Activated CD8-positive, alpha-beta memory T cell treated with anti-CD3 and anti-CD28 coated beads, Interleukin-2, amount 50 U/mL, for 1 hour (primary cell): Measurements from ENCODE around the gene MTMR6.

Source experiments
- DNase-seq: peaks from one replicate; pipeline ENCODE4 v3.0.0-alpha.2; 2020; ENCODE audit errors: extremely low read depth

The MTMR6 gene

DNA sequence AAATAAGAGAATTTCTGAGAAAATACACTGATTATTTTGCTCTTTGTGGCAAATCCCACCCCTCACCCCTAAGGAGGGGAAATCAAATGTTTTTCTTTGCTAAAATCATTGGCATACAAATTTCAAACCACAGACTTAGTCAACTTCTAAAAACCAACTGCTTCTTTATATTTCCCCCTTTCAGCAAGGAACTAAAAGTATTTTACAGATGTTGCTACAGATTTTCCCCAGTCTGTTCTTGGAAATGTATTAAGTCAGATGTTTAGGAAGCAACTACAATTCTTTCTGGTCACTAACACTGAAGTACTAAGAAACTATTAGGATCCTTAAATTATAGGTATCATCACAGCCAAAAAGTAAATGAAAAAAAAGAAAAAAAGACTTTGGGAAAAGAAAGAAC lies 6.9 kb downstream of the MTMR6 start:
- DNase-seq, result no peak

DNA sequence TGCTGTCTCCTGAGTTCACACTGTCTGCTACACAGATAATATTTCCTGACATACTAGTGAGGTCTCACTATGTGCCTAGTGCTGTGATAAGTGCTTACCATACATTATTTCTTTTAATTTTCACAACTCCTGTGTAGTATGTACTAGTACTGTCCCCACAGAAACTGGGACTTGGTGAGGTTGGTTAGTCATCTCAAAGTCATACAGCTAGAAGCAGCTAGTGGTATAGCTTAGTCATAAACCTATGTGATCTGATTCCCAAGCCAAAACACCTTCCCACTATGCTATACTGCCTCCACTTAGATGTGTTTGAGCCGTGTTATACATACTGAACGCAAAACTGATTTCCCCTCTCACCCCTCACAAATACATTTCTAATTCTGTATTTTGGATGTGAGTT lies 10.5 kb downstream of the MTMR6 start:
- DNase-seq, result no peak

DNA sequence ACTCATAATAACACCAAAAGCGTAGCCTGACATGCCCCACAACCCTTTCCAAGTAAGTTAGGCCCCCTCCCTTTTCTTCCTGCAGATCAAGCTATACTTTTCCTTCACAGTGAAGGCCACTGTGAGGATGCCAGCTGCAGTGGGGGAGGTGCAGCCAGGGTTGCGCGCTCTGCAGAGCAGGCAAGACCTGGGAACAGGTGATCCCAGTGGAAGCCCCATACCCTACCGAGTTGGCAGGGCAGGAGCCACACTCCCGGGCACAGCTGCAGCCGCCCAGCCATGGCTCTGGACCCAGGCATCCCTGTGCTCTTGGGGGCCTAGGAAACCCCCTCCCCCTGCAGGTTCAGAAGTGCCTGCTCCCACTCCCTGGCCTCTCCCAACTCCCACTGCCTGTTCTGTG lies 18.7 kb downstream of the MTMR6 start:
- DNase-seq, result no peak

DNA sequence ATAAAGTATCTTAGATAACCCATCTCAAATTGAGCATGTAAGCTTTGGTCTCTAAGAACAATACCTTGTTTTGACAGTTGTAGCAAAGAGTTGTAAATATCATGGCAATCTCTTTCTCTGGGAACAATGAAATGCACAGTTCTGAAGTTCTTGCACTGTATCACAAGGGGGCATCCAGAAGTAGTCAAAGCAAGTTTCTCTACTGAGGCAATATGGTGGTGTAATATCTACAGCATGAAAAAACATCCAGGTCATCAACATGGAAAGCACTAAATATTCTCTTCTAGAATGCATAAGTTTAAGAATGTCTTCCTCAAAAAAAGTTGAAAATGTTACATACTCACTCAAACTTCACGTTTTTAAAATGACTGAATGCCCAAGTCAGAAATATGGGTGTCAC lies 19.6 kb downstream of the MTMR6 start:
- no peak for DNase-seq

DNA sequence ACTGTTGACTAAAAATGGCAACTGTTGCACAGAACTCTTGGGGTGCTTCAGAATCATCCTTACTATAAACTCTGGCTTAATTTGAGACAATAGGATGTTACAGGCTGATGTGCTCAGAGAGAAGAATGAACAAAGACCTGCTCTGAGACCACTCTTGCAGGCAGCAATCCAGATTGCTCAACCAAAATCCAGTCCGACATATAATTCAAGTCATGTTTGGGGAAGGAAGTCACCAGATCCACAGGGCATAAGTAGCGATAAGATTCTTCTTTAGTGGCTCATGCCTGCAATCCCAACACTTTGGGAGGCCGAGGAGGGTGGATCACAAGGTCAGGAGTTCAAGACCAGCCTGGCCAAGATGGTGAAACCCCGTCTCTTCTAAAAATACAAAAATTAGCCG lies 20.6 kb downstream of the MTMR6 start:
- no peak for DNase-seq

DNA sequence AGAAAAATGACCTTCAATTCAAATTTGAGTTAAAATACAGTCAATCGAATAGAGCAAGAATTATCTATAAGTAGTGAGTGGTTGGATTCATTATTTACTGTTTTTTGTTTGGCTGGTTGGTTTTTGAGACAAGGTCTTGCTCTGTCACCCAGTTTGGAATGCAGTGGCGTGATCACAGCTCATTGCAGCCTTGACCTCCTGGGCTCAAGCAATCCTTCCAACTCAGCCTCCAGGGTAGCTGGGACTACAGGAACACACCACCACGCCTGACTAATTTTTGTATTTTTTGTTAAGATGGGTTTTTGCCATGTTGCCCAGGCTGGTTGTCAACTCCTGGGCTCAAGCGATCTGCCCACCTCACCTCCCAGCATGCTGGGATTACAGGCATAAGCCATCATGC lies 25.0 kb downstream of the MTMR6 start:
- no peak for DNase-seq

DNA sequence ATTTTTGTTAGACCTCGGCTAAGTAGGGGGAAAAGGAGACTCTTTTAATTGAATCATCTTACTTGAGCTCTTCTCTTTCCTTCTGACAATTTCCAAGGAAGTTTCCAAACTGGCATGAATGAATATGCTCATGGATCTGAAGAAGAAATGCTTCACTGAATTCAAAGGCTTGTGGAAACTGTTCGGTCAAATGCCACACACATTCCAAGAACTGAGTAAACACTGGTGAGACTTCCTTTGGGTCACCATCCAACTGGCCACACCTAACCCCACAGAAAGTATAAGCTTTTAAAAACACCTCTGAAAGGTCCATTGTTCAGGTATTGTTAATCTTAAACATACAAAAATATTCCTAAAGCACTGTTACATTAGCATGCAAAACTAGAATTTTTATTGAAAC lies 33.6 kb downstream of the MTMR6 start:
- no peak for DNase-seq

DNA sequence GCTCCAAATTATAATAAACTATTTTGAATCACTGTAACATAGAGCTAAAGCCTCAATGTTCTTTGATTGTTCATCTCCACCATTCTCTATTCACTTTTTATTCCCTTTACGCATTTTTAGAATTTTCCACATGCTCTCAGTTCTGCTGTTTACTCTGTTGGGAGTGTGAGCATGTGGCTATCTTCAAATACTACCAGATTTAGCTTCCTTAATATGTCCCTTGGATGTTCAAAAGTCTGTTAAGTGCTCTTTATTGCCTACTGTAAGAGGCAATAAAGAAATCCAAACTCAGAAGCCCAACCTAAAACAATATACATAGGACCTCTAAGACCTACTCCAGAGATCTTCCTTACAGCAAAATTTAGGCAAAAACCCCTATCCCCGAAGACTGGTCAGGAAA lies 34.5 kb downstream of the MTMR6 start:
- DNase-seq, result no peak

DNA sequence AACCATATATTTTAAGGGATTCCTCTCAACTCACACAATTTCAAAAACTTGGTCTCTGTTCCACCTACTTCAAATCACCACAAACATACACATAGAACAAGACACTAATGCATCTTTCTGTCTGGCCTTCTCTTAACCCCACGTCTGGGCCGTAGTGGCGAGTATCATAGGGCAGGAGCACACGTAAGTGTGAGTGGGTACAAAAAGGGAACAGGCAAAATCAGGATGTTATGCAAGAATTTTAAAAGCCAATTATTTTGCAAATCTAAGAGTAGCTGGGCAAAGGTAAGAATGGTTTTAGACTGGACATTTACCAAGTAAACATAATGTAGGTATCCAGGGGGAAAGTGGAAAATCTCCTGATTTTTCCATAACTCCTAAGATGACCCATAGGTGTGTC lies 35.1 kb downstream of the MTMR6 start:
- DNase-seq, result no peak

DNA sequence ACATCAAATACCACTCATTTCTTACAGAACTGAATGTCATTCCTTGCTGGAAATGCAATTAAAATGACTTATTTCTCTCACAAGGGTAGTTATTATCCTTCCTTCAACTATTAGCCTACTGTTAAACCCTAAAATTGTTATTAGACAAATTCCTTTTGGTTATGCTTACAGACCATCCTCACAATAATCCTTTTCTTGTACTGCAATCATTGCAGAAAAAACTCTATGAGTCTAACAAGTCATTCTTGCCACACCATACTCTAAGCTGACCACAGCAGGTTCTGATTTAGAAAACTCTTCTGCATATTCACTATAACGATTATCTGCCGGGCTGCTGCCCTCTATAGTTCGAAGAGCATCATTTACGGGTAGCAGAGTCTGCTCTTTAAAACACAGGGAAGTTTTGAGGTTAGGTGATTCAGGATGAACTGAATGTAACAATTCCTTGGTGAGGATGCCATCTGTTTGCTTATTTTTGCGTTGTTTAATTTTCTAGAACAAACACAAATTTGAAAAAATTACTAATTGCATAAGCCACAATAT lies 38.2 kb downstream of the MTMR6 start:
- no peak for DNase-seq

DNA sequence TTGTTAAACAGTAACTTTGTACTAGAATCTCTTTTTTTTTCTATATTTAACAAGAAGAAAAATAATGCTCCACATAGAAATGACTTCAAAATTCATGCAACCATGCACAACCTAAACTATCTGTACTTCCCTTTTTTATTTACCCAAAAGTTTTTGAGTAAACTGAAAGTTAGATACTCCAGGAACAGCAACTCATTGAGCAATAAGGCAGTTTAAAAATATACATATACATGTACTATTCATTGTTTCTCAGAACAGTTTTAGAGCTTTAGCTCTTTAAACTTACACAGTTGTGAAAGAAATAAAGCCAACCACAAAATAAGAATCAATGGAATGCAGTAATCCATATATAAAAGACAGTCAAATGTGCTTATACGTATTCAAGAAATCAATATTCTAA lies 39.2 kb downstream of the MTMR6 start:
- DNase-seq, result no peak

DNA sequence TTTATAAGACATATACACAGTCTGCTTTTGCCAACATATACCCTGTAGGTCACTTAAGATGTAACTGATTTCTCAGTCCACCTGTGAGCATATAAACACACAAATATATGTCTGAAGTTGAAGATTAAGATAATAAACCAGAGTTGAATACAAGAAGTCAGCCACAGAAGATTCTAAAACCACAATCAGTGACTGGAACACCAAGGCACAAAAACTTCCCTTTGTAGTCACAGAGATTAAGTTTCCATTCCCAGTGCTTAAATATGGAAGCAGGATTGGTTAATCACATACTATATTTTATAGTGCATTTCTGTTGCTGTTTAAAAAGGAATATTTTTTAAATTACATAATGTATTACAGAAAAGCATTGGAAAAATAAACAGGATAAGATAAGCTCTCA lies 39.9 kb downstream of the MTMR6 start:
- DNase-seq, result no peak

DNA sequence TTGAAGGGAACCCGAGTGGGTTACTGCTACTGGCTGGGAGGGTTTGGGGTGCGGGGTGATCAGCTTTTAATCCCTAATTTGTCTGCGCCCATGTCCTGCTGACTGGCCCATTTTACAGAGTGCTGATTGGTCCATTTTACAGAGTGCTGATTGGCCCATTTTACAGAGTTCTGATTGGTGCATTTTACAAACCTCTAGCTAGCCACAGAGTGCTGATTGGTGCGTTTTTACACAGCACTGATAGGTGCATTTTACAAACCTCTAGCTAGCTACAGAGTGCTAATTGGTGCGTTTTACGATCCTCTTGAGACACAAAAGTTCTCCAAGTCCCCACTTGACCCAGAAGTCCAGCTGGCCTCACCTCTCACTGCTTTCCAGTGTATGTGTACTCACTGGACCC lies 43.2 kb downstream of the MTMR6 start:
- DNase-seq, result no peak

DNA sequence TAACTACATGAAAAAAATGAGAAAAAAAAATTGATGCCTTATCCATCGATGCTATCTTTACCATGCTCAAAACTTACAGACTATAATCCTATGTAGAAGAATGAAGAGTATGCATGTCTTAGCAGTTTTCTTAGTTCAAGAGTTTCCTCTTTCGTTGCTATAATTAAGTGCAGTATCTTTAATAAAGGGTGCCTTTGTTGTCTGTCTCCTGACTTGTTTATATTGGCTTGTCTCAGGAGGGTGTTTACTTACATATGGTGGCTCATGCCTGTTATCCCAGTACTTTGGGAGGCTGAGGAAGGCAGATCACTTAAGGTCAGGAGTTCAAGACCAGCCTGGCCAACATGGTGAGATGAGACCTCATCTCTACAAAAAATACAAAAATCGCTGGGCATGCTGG lies 44.3 kb downstream of the MTMR6 start:
- DNase-seq, result no peak

DNA sequence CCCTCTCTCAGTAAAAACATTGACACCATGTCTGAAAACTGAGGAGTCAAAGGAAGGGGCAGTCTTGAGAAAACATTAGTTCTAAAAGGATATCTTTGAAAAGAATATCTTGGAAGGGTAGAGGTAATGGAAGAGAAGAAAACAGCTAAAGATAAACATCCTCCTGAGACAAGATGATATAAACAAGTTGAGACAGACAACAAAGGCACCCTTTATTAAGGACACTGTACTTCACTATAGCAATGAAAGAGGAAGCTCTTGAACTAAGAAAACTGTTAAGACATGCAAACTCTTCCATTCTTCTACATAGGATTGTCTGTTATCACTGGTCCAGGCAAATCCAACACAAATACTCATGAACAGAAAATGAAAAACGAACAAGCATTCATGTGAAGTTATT lies 46.3 kb downstream of the MTMR6 start:
- no peak for DNase-seq

DNA sequence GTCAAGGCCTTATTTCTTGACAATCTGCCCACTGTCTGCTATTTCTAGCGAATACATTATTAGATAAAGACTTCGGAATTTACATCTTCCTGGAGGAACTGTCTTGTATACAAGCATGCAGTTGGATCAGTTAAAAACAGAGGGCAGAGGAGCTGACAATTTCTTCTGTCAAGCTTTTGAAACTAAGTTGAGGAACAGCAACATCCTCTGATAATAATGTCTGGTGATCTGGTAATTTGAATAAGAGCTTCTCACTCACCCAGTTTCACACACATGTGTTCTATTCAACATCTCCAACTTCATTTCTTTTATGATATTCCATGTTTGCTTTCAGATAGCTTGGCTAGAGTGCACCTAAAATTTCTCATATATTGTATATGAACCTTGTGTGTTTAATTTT lies 50.2 kb downstream of the MTMR6 start:
- DNase-seq, result no peak

DNA sequence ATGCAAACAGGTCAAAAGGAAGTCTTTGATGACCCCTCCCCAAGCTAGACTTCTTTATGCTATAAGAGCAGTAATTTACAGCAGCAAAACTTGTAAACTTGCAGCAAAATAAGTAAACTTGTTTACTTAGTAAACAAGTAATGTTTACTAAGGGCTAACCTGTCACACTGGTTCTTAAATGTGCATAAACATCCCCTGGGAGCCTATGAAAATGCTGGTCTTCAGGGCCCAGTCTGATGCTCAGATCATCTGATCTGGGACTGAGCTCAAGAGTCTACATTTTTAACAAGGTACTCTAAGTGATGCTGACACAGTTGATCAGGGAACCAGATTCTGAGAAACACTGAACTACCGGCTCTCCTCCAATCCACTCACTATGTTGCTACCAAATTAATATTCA lies 53.4 kb downstream of the MTMR6 start:
- no peak for DNase-seq

DNA sequence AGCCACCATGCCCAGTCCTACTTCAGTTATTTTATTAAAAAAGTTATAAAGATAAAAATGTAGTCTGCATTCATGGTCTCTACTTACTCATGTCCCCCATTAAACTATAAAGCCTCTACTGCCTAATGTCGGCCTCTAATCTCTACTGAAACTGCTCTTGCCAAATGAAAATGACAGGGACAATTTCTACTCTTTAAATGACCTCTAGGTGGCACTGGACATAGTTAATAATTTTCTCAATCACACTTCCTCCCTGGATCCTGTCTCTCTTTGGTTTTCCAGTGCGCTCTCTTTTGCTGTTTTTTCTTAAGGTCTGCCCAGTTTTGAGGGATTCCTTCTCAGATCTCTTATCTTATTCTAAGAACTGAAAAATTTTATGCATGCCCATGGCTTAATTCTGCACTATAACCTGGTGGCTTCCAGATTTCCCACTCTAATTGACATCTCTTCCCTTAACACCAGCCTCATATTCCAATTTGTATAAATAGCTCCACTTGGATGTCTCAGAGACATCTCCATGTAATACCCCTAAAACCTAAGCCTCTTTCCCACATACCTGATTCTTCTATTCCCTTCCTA lies 54.3 kb downstream of the MTMR6 start:
- DNase-seq, result no peak

DNA sequence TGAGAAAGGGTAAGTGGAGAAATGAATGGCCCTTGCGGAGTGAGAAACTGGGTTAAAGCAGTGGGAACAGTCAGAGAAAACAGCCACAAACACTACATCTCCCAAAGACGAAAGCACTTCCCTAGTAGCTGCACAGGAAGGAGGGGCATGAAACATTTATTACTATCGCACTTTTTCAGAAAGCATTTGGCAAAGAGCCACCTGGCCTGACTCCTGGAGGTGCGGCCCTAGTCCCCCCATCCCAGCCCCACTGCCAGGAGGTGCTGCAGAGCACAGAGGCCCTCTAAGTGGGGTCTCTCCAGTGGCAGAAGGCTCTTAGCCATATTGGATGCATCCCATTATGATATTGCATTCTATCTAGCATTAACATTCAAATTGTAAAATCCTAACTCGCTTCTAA lies 55.8 kb downstream of the MTMR6 start:
- DNase-seq, result no peak

DNA sequence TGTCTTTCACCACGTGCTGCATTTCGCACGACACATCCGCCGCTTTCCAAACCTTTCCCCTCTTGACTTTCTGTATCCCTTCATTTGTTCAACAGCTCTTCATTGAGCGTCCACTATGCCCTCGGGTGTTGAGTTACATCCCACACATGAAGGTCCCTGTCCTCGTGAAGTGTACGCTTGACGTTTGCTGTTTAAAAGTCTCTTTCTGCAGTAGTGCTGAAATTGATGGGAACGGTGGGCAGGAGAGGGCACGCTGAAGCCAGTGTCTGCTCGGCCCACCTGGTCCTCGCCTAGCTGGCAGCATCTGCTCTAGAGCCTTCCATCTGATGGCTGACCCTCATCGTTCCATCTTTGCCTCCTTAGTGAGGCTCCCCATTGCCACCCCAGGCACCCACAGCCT lies 59.6 kb downstream of the MTMR6 start:
- no peak for DNase-seq

DNA sequence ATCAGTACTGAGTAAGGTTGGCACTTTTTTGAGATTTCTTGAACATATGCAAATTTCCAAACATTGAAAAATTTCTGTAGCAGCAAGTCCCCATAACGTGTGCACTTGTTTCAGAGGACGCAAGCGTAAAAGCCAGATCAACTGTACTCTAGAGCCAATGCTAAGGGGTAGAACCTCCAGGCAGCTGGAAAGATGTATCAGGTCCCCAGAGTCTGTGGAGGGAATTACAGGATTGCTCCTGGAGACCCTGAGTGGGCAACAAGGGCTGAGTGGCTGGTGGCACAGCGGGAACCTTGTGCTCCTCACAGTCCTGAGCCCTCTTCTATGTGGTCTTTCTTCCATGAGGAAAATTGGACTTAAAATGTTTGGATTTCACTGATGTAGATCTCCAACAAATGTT lies 61.3 kb downstream of the MTMR6 start:
- DNase-seq, result no peak

DNA sequence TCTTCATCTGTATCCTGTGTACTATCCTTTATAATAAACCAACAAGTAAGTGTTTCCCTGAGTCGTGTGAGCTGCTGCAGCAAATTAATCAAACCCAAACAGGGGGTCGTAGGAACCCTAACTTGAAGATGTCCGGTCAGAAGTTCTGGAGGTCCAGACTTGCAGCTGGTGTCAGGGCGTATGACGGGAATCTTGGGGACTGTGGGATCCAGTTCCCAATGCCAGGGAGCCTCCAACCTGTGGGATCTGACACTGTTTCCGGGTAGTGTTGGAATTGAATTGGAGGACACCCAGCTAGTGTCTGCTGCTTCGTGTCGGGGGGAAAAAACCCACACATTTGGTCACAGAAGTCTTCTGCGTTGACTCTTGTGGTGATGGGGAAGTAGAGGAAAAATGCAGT lies 63.1 kb downstream of the MTMR6 start:
- no peak for DNase-seq

DNA sequence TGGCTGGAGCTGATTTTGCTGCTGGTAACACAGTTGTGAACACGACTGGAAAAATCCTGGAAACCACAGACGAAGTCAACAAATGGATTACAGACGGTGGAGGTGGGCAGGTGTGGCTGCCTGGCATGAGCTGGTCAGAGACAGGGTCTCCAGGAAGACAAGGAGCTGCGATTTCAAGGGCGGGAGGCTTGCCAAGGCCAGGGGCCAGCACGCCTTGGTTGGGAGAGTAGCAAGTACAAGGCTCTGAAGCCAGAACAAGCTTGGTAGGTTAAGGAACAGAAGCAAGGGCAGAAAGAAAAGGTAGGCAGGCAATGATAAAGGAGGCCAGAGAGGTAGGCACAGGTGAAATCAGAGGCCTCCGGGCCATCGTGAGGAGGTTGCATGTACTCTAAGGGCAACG lies 64.5 kb downstream of the MTMR6 start:
- DNase-seq, result no peak

DNA sequence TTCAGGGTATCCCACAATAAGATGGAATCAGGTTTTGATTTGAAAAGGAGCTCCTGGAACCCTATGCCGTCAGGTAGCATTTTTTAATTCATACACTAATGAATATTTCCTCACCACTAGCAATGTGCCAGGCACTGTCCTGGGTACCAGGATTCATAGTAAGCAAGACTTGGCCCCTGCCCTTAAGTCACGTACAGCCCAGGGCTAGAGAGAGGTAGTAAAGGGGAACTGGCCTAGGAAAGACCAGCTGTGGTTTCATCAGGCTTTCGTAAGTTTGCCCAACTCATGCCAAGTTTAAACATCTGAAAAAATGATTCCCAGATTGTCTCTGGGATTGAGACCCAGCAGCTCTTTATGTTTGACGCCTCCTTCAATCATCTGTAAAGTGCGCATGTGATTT lies 69.3 kb downstream of the MTMR6 start:
- DNase-seq, result no peak
